Hematopoietic multipotent progenitor cell treated with erythropoietin and hydrocortisone succinate and interleukin-3 and kit ligand, for 15 days (in vitro differentiated cells): Measurements from ENCODE around the gene ECHDC1.

ENCODE experiments used
- DNase-seq: peaks from one replicate; pipeline ENCODE4 v3.0.0-alpha.2; 2015; ENCODE audit warnings: low spot score

ECHDC1 gene

DNA sequence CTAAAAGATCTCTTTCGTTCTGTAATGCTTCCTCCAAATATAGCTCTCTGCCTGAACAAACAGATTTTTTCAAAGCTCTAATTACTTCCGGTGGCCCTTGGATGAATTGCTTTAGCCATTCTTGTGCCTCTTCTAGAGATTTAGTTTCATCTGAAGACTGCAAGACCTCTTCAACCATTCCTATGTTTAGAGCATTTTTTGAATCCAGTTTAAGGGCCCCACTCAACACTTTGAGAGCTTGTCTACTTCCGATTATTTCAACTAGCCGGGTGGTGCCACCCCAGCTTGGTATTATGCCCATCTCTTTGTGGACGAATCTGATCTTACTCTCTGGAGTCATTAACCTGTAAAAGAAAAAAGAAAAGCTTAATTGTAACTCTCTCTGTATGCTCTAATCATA lies 53.5 kb downstream of the ECHDC1 start:
- no peak for DNase-seq

DNA sequence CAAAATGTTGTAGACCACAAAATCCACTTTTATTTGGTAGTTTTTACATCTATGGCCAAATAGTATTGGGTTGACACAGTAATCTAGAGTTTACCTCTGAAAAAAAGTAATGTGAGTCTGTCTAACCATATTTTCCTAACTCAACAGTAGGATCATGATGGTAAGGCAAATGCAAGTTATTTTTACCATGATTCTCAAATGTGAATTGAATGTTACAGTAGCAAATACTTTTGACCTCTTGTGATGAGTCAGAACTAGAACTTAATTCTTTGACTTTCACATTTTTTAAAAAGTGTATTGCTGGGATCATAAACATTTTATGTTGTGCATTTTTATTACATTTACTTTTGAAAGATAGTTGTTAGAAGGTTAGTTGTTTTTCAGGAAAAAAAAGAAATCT lies 54.7 kb downstream of the ECHDC1 start:
- DNase-seq, result no peak

DNA sequence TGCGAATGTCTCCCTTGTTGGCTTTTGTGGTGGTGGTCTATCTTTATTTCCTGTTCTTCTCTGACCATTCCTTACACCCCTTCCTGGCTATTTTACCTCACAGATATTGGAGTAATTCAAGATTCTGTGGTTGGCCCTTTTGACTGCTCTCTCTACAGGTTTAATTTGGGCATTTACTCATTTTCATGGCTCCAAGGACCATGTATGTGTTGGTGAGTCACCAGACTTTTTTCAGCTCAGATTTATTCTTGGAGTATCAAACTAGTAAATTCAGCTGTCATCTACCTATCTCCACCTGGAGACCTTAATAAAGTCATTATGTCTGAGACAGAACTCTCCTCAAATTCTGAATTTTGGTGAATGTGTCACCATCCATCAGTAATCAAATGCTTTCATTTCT lies 61.2 kb downstream of the ECHDC1 start:
- DNase-seq, result no peak

DNA sequence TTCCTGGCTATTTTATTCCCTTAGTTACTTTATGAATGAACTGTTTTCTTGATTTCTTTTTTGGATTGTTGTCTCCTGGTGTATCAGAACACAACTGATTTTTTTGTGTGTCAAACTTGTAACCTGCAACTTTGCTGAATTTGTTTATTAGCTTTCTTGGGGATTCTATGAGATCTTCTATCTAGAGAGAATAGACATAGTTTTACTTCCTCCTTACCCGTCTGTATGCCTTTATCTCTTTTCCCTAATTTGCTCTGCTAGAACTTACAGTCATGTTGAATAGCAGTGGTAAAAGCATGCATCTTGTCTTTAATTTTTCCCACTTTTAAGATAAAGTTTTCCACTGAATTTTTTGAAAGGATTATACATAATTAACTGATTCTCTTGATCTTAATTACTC lies 63.6 kb downstream of the ECHDC1 start:
- no peak for DNase-seq

DNA sequence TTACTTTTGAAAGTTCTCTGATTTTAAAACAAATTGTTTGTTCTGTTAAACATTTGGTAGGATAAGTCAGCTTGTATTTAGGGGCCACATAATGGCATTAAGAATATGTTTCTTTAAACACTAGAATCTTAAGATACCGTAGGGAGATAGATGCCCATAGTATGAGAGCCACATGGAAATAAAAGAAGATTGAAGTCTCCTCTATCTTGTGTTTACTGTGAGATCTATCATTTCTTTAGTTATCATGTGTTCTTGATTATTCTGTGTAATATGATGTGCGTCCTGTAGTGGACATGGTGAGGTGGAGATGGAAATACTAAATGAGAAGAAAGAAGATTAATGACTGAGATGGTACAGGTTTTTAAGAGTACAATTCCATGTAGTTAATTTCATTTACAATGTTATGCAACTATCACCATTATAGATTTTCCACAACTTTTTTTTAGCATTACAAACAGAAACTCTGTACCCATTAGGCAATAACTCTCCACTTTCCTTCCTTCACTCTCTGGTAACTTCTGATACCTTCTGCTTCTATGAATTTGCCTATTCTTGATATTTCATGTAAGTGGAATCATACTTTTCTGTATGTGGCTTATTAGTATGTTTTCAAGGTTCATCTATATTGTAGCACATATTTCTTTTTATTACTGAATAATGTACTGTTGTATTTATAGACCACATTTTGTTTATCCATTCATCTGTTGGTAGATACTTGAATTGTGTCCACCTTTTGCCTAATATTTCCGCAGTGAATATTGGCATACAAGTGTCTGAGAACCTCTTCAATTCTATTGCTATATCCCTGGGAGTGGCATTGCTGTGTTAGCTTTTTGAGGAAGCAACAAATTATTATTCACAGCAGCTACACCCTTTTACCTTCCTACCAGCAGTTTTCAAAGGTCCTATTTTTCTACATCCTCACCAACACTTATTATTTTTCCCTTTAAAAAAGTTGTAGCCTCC lies 65.2 kb downstream of the ECHDC1 start:
- DNase-seq, result no peak

DNA sequence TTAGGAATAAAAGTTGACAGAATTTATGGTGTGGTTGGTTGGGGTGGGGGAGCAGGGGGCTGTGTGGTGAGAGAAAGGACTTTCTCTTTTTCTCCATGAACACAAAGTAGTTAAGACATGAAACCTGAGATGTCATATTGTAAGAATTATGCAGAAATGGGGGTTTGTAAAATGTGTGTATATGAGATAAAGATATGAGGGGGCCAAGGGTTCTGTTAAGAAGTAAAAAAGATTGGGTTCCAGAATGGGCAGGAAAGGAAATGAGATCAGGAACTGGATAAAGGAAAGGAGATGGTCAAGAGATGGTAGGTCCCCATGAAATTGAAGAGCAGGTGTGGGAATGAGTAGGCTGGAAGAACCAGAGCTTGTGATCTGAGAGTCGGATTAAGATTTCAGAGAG lies 67.1 kb downstream of the ECHDC1 start:
- no peak for DNase-seq

DNA sequence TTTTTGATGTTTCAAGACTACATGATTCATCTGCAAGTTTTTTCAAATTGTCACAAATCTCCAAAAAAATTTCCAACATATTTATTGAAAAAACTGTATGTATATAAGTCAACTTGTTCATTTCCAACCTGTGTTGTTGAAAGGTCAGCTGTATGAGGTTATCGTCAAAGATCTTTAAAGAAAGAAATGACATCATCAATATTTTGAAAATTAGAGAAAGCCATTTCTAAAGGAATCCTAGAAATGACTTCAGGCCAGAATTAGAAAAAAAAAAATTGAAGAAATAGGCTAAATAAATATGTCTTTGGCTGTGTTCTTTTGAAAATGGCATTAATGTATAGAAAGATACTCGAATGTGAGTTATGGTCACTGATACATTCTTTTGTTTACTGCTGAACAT lies 69.9 kb downstream of the ECHDC1 start:
- no peak for DNase-seq

DNA sequence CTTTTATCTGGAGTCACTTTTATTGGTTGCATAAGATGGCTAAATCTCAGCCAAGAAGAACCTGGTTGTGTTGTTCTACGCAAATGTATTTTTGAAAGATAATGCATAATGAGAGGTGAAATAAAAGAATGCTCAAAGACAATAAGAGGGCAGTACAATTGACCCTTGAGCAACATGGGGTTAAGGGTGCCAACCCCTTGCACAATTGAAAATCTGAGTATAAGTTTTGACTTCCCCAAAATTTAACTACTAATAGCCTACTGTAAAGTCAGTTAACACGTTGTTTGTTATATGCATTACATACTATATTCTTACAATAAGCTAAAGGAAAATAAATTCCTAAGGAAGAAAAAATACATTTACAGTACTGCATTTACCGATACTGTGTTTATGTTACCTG lies 70.8 kb downstream of the ECHDC1 start:
- no peak for DNase-seq

DNA sequence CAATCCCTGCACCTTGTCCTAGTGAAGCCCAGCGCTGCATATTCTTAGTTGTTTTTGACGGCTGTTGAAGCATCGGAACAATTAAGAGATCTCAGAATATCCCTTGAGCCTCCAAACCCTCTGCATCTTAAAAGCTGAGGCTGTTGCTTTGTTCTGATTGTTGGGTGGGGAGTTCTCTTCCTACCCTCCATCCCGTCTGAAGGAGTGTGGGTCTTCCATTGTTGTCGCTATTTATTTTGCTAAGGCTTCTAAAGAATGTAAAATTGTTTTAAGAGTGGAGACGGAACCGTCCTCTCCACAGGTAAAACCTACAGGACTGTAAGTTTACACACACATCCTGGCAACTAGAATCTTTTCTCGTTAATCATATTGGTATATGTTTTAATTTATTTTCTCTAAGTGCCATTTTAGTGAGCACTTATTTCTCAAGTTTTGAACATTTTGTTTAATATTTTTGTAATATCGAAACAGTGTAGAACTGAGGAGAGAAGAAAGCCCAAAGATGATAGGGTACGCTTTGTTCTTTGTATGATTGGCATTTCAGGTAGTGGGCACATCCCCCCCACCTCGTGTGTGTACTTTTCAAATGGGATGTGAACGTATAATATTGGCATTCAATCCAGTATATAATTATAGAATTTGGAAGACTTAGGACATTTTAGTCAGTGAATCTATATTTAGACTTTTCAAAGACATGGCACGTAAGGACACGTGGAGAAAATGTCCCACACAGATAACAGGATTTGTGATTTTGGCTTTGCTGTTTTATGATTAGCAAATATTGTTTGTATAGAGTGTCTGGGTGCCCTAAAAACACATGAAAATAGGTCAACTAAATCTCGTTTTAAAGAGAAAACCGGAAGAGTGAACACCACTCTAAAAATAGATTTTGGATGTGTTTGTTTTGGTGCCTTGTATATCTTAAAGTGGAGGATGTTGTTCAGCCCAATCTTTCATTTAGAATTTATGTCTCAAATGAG lies 75.5 kb downstream of the ECHDC1 start:
- DNase-seq, result no peak

DNA sequence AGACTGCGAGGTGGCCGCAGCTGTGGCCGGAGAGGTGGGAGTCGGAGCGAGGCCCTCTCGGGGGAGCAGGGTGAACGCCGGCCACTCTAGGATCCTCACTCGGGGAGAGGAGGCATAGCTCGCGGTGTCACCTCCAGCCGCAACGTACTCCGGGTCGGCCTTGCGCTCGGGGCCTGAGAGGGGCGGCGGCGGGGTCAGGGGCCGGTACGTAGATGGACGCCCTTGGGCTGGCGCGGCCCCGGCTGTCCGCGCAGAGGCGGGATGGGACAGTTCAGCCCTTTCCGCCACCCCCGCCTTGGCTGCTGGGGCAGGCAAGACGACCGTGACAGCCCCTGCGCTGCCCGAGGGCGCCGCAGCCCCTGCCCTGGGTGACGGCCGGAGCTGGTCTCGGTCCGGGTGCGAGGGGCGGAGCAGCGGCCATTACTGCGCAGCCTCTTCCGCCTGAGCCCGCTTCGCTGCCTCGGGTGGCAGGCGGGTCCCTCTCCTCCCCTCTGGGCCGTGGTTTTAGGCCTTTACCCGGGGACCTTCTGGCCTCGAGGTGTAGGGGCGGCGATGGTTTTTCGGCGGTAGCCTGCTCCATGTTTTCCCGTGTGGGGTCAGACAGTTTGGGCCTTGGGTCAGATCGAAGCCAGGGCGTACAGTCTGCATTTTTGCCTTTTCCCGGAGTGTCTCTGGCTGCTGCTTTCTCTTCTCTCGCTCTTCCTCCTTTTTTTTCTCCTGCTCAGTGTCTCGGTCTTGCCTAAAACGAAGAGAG lies 76.3 kb downstream of the ECHDC1 start:
- peak; percentile 53 for DNase-seq

DNA sequence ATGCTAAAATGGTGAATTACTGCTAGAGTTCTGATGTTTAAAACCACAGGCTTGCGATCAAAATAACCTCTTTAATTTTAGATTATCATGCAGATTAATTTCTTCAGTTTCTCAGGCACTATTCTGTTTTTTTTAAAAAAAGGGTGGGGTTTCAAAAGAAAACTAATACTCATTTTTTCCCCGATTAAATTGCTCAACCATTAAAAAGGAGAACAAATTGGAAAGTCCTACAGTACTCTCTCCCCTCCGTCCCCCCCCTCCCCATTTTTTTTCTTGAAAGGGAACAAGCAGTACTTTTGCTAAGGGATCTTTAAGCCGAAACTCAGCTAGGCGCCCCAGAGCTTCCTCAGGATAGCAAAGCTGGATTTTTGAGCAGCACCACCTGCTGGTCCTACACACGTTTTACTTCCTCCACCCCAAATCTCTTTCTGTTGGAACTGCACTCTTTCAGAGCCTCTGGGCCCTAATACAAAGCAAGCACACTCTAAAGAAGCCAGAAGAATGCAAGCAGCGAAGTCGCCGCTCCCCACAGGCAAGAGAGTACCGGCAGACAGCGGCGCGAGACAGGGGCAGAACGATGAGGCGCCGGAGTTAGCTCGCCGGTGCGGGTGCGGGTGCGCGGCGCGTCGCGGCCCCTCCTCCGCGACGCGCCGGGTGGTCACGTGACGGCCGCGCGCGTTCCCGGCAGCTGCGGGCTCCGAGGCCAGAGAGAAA lies 77.1 kb downstream of the ECHDC1 start, which contains the start of gene RNF146:
Gene RNF146, plus strand, starts transcription at position 687 of the 714 bp plus-strand sequence. CDS start 13,475 bp downstream, outside the sequence.
- DNase-seq, result peak; percentile 77

DNA sequence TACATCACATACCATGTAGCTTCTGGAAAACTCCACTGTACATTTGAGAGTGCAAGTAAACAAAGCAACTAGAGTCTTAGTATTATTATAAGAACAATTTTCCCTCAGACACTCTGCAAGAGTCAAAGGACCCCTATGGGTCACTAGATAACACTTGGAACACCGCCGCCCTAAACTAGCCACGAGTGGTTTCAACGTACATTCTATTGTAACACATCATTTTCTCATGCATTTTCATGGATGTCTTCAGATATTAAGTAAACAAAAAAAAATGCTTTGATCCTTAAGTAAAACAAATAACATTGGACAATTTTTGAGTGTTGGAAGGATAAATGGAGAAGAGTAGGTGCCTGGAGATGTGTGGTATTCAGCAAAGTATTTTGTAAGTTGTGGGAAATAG lies 79.9 kb downstream of the ECHDC1 start:
- no peak for DNase-seq

DNA sequence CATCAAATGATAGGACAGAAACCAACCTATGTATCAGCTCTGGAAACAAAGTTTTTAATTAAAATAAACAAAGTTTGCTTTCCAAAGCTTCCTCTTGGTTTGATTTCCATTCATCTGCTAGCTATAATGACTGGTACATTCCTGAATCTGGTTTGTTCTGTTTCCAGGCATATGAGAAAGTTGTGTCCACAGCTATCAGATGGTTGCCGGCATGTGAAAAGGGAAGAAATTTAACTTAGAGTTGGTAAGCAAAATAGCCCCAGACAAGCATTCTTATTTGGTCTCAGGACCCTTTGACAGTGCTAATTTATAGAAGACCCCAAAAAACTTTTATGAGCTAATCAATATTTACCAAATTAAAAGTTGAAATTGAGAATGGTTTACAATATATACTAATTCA lies 80.5 kb downstream of the ECHDC1 start:
- DNase-seq, result no peak

DNA sequence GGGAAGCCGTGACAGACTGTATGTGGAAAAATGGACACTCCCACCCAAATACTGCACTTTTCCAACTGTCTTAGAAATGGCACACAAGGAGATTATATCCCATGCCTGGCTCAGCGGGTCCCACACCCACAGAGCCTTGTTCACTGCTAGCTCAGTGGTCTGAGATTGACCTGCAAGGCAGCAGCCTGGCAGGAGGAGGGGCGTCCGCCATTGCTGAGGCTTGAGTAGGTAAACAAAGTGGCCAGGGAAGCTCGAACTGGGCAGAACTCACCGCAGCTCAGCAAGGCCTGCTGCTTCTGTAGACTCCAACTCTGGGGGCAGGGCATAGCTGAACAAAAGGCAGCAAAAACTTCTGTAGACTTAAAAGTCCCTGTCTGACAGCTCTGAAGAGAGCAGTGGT lies 88.1 kb downstream of the ECHDC1 start:
- DNase-seq, result no peak

DNA sequence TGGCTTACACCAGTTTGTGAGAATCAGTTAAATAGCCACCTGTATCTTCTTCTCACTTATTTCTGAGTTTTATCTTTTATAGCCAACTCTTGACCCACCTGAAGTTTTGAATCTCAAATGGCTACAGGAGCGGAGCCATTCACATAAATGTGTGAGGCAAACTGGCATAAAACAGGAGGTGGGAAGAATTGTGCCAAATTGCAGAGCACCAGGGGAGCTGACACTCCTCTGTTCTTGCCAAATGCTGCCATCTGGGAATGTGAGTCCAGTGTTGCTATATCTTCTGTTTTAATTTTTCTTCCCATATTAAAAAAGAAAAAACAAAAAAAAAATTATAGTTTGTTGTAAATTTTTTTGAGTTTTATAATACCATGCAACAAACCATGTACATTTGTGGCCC lies 93.8 kb downstream of the ECHDC1 start:
- DNase-seq, result no peak

DNA sequence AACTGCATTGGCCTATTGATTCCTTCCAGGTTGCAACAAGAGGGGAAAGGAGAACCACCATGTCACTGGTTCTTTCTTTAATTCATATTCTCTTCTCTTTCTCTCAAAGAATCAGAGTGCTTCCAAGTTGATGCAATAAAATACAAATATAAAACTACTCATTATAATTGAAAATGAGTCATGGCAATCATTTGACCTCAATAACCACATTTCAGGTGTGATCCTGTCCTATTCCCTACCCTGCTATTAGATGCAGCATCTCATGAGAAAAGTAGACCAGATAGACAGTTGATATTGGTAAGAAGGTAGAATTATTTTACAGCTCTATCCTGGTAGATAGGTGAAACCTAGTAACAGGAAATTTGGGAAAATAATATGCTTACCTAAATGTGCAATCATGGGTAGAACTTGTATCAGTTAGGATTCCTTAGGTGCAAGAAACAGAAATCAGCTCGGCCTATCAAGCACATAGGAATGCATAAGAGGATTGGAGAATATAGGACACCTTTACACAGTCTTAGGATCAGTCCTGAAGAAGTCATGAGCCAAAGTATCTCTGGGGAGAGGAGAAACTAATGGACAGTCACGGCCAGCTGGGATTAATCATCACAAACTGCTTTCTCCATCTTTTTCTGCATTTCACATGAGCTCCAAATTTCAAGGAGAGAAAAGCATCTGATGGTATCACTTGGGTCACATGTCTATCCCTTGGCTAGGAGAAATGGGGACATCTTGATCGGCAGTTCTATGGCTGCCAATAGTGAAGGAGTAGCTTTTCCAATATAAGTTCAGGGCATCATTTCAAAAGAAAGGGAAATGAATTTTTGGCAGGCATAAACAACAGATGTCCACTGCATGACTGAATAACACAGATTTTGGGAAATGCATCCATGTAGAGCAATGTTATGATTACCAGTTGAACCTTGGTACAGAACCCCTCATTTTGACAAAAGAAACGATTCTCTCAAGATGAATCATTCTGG lies 96.0 kb downstream of the ECHDC1 start:
- DNase-seq, result no peak

DNA sequence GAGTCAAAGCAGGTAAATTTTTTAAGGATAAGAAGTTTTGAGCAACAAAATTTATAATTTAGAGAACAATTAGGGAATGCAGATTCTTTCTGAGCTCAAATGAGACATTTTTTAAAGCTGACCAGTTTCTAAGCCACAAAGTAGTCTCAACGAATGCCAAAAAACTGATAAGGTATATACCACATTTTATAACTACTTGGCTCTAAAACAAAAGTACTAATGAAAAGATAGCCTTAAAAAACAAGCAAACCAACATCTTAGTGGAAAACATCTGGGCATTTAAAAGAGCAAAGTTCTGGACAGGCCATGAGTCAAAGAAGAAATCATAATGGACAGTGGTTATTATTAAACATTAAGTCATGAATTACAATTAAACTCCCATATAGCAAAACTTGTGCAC lies 99.9 kb downstream of the ECHDC1 start:
- no peak for DNase-seq
